GM18870 (cell line): ENCODE measurements around the gene DELE1.

Experiments used
- ATAC-seq: cut with Tn5 transposase; IDR thresholded peaks from one replicate; pipeline ENCODE4 v1.9.1; 2021; ENCODE audit warnings: moderate library complexity; ENCODE audit not compliant: unreplicated experiment

The DELE1 gene

GRCh38 chr5:141952020-141952419 is 28.3 kb downstream of the DELE1 start:
- ATAC-seq = no peak

GRCh38 chr5:141954194-141954593 is 30.5 kb downstream of the DELE1 start:
- ATAC-seq = no peak

- no peak for ATAC-seq
Measured at GRCh38 chr5:141957367-141957996, 33.8 kb downstream of the DELE1 start.

GRCh38 chr5:141958113-141958512 is 34.4 kb downstream of the DELE1 start, which contains the start of gene PCDH12:
Gene PCDH12 (minus strand): TSS chr5:141958202. CDS start chr5:141957851, 351 bp downstream.
- no peak for ATAC-seq

DNA sequence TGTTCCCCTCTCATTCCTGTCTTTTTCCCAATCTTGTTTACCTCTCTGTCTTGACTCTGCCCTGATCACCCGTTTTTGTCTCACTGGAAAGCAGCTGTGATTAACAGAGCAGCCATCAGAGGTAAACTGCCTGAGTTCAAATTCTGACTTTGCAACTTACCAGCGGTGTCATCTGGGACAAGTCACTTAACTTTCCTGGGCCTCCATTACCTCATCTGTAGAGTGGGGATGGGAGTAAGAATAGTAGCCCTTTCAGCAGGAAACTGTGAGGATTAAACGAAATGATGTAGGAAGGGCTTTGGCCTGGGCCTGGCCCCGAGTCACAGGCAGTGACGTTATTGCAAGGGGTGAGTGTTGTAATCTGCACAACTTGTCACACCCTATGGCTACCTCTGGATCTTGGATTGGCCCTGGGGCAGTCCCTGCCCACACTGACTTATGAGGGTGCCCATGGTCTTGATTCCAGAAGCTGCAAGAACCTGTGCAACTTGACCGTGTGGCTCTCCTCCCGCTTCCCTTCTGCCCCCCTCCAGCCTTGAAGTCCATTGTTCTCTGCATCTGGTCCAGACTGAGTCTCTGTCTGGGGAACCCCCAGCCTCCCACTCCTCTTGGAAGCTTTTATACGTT is 35.0 kb downstream of the DELE1 start:
- no peak for ATAC-seq

GRCh38 chr5:141960018-141960417 is 36.3 kb downstream of the DELE1 start:
- no peak for ATAC-seq

DNA sequence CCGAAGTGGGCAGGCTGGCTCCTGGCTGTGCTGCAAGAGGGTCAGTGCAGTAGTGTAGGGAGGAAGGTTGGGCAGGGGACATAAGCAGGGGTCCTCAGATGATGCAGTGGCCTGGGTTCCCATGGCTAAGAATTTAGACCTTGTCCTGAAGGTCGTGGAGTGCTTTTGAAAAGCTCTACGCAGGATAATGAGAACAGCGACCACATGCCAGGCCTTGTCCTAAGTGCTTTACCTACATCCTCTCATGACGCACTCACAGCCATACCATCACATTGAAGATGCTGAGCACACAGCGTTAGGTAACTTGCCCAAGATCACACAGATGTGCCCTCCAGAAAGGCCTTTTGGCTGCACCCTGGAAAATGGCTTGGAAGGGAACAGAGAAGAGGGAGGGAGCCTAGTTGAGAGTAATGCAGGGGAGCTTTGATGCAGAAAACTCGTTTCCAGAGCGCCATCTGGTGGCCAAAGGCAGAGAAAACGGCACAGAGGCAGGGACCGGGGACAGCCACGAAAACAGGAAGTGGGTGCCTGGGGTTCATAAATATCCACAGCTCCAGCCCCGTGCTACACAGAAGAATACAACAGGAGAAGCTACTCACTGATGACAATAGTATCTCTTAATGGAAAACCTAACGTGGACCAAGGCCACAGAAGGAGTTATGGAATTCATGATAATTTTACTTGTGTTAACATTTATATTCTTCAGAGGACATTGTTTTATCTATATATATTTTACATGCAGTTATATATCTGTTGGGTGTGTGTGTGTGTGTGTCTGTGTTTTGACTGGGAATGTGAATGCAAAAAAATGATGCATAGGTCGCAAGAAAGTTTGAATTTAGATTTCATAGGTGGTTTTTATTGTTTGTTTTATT is 37.0 kb downstream of the DELE1 start:
- ATAC-seq = peak; percentile 92

GRCh38 chr5:141961466-141961865 is 37.8 kb downstream of the DELE1 start:
- no peak for ATAC-seq

- ATAC-seq = no peak
Measured at GRCh38 chr5:141963701-141964100, 40.0 kb downstream of the DELE1 start.

DNA sequence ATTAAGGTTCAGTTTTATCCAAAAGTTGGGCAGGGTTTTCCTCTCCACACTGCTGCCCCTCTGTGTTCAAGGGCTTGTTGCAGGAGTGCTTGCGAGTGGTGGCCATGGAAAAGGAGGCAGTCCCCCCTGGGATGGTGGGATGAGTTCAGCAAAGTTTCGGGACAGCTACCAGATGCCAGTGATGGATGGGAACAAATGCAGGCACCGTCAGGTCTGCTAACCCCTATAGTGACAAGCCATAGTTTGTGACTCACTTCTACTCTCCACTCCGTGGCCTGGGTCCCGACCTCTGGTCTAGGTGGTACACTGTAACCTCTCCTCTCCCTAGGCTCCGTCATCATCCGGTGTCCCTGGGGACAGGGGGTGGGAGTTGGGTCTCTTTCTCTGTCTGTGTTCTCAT is 41.4 kb downstream of the DELE1 start:
- no peak for ATAC-seq

DNA sequence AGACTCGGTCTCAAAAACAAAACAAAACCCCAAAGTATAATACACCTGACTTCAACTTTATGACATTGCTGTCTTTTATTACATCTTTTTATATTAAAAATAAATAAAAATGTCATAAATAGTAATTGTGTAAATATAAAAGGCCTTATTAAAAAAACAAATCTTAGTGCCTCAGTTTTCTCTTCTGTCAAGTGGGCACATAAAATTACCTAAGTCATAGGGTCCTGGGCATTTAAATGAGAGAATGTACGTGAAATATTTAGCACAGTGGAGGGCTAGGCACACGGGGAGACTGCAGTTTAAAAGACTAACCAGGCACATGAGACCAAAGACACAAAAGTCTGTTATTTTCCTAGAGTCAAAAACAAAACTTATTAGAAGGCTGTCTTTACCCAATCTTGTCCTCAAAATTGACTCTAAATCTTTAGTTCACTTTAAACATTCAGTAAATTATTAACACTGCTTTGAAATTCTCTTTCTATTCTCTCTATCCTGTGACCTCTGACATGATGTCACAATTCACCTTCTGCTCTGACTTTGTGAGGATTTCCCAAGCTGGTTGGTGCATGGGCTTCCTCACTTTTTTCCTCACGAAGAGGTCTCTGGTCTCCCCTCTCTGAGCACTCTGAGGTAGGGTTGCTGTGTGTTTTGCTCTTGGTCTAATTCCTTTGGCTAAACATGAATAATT is 42.7 kb downstream of the DELE1 start:
- no peak for ATAC-seq

- no peak for ATAC-seq
Measured at GRCh38 chr5:141966963-141967333, 43.3 kb downstream of the DELE1 start.

- ATAC-seq = peak; percentile 83
Measured at GRCh38 chr5:141968914-141969608, 45.4 kb downstream of the DELE1 start, which contains the start of gene RNF14. Gene RNF14 (plus strand): TSS chr5:141969105. CDS start chr5:141973589, 4,484 bp downstream.

GRCh38 chr5:141969783-141970771 is 46.4 kb downstream of the DELE1 start:
- peak; percentile 74 for ATAC-seq

DNA sequence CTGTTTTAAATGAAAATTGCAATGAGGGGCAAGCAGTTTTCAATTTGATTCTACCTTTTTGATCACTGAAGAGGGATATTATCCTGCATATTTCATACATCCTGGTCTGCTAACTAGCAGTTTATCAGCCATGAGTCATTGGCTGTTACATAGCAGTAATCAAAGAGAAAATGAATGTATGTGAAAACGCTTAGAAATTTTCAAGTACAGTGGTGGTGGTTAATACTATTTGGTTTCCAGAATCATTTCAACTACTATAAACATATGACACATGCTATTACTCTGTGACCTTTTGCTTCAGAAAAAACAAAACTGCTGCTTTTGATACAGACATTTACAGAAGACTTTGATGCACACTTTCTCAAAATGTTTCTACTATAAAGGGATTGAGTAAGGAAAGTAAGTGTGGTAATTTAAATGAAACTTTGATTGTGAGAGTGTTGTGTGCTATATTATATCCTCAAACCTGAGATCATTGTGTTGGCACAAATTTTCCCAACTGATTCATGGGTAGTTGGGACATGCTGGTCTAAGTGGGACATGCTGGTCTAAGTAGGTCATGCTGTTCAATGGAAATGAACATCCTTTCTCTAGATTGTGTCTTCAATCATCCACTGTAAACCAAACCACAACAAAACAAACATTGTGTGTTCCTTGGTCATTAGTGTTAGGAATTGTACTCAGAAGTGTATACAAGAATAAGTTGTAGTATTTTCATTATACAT is 50.4 kb downstream of the DELE1 start:
- no peak for ATAC-seq

- ATAC-seq = no peak
Measured at GRCh38 chr5:141976176-141976575, 52.5 kb downstream of the DELE1 start.

DNA sequence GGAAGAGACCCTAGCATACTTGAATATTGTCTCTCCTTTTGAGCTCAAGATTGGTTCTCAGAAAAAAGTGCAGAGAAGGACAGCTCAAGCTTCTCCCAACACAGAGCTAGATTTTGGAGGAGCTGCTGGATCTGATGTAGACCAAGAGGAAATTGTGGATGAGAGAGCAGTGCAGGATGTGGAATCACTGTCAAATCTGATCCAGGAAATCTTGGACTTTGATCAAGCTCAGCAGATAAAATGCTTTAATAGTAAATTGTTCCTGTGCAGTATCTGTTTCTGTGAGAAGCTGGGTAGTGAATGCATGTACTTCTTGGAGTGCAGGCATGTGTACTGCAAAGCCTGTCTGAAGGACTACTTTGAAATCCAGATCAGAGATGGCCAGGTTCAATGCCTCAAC is 54.7 kb downstream of the DELE1 start:
- no peak for ATAC-seq

GRCh38 chr5:141982626-141983025 is 59.0 kb downstream of the DELE1 start:
- no peak for ATAC-seq

- ATAC-seq = no peak
Measured at GRCh38 chr5:141986072-141986471, 62.4 kb downstream of the DELE1 start.
